ENCODE results near the gene MARCO. TPM values are rescaled to one million over a fixed set of nuclear protein-coding genes. Genes with fewer than 3 reads are reported as not detected.
A peak's percentile ranks its signal among the peaks of the same experiment; 100 is the strongest.

Gene MARCO
- total RNA-seq, 1 experiment from 2014 or later, result not detected

- Histone ChIP-seq H3K27ac (ENCODE audit: low read length) (peak overlapping the region; percentile 69), H3K9me2 (replicated peaks; ENCODE audit: low read length) (no peaks in the 10 kb centered on the region), H3F3A (ENCODE audit: low read length, unreplicated experiment) (no peaks in the 10 kb centered on the region), H2AFZ (ENCODE audit: low read length) (no peak overlapping the region), H3K36me3 (ENCODE audit: low read depth, low read length) (no peaks in the 10 kb centered on the region), H3K4me3 (ENCODE audit: low read length) (no peak overlapping the region), H3K9me3 (ENCODE audit: low read length) (no peaks in the 10 kb centered on the region), H3K27me3 (ENCODE audit: low read length) (peaks cover 12% of the 10 kb centered on the region), H3K4me2 (ENCODE audit: low read length) (0 out of 2 replicates have a peak overlapping the region, but pooled peaks have one; percentile 45), H3K4me1 (ENCODE audit: insufficient read depth, low read length) (peaks cover 14% of the 10 kb centered on the region), H3K79me2 (ENCODE audit: low read length) (no peaks in the 10 kb centered on the region), H3K9ac (ENCODE audit: low read length) (no peak overlapping the region; the same call in 1 of the 2 replicates), H4K20me1 (ENCODE audit: low read length) (no peaks in the 10 kb centered on the region)
- no peak for TF ChIP-seq EZH2phosphoT487 (IDR thresholded peaks at IDR 0.05; ENCODE audit: borderline replicate concordance, low read length)
- TF ChIP-seq CTCF (conservative IDR thresholded peaks at IDR 0.05; ENCODE audit: low read depth, low read length), result no peak
- TF ChIP-seq EZH2 (IDR thresholded peaks at IDR 0.05; ENCODE audit: low read length, unreplicated experiment), result no peak
- POLR2A ChIA-PET (ENCODE audit: unreplicated experiment), result no interaction called here
- no TSS peak for BruUV-seq (replicated peaks)
- CTCF ChIA-PET, result no interaction called here
- intact Hi-C loops (cut with micrococcal nuclease), result no loop called here
- no peak for ATAC-seq
- peak; percentile 79 for DNase-seq
Observed at GRCh38 chr2:119004602-119005001, 62.6 kb downstream of the MARCO start.

GRCh38 chr2:119005051-119005450, 63.1 kb downstream of the MARCO start:
- ATAC-seq, result no peak

More at GRCh38 chr2:119005051-119005450, 63.1 kb downstream of the MARCO start:
- Histone ChIP-seq H3K79me2 (ENCODE audit: low read length) (no peaks in the 10 kb centered on the region), H3K4me1 (ENCODE audit: insufficient read depth, low read length) (peaks cover 14% of the 10 kb centered on the region), H3K27me3 (ENCODE audit: low read length) (peaks cover 16% of the 10 kb centered on the region), H3K27ac (ENCODE audit: low read length) (peak overlapping the region; percentile 69), H3K4me3 (ENCODE audit: low read length) (no peak overlapping the region), H3F3A (ENCODE audit: low read length, unreplicated experiment) (no peaks in the 10 kb centered on the region), H3K4me2 (ENCODE audit: low read length) (0 out of 2 replicates have a peak overlapping the region, but pooled peaks have one; percentile 45), H3K9me2 (replicated peaks; ENCODE audit: low read length) (no peaks in the 10 kb centered on the region), H3K9ac (ENCODE audit: low read length) (no peak overlapping the region; the same call in 1 of the 2 replicates), H3K36me3 (ENCODE audit: low read depth, low read length) (no peaks in the 10 kb centered on the region), H4K20me1 (ENCODE audit: low read length) (no peaks in the 10 kb centered on the region), H3K9me3 (ENCODE audit: low read length) (no peaks in the 10 kb centered on the region), H2AFZ (ENCODE audit: low read length) (no peak overlapping the region)
- peak; percentile 74 for DNase-seq
- intact Hi-C loops (cut with micrococcal nuclease), result no loop called here
- TF ChIP-seq EZH2 (IDR thresholded peaks at IDR 0.05; ENCODE audit: low read length, unreplicated experiment), result no peak
- TF ChIP-seq EZH2phosphoT487 (IDR thresholded peaks at IDR 0.05; ENCODE audit: borderline replicate concordance, low read length), result no peak
- TF ChIP-seq CTCF (conservative IDR thresholded peaks at IDR 0.05; ENCODE audit: low read depth, low read length), result no peak
- BruUV-seq (replicated peaks), result no TSS peak
- ChIA-PET POLR2A (ENCODE audit: unreplicated experiment) (no interaction called here), CTCF (no interaction called here)

All from PC-3 (cell line).